SU-DHL-6 (cell line): ENCODE results near the gene GPX4.

ENCODE experiments used
- CTCF ChIP-seq: fragments of 200-600 bp; sonication (generic); IDR thresholded peaks from one replicate; pipeline ENCODE4 v1.5.1; 2017; ENCODE audit warnings: antibody characterized with exemption, mild to moderate bottlenecking, low read length, moderate library complexity; ENCODE audit not compliant: insufficient read depth, poor library complexity, severe bottlenecking
- EZH2phosphoT487 ChIP-seq: fragments of 200-600 bp; sonication (generic), shearing (Covaris generic); conservative IDR thresholded peaks from 2 replicates; pipeline ENCODE4 v1.6.1; 2018; ENCODE audit warnings: mild to moderate bottlenecking, antibody characterized with exemption, low read length, moderate library complexity, mixed read lengths

DNA sequence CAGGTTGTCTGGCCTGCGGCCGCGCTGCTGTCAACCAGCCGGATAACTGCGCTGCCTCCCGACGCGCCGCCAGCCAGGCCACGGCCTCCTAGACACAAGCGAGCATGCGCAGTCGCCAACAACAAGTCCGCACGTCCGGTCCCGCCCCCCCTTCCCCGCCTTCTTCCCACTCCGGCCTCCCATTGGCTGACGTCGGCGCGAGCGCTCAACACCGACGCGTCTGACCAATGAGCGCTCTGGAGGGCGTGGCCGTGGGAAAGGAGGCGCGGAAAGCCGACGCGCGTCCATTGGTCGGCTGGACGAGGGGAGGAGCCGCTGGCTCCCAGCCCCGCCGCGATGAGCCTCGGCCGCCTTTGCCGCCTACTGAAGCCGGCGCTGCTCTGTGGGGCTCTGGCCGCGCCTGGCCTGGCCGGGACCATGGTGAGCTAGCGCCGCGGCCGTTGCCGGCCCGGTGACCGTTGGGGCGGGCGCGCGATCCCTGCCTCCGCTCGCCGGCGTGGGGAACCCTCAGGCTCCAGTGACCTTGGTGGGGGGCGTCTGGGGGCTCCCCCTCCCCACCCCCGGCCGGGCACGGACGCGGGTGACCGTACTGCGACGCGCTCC, at the start of gene GPX4:
- TF ChIP-seq CTCF (no peak), EZH2phosphoT487 (no peak)
